Panc1 (cell line): ENCODE data around the gene TPRA1.

Source experiments
- CTCF ChIP-seq: fragments of 450-650 bp; IDR thresholded peaks from 2 replicates; pipeline ENCODE4 v1.5.1; 2017; ENCODE audit warnings: mild to moderate bottlenecking
- POLR2AphosphoS5 ChIP-seq: IDR thresholded peaks from 2 replicates; pipeline ENCODE4 v1.6.1; 2012; ENCODE audit warnings: mild to moderate bottlenecking, low read depth, low read length, moderate library complexity
- REST ChIP-seq, 2 experiments: IDR thresholded peaks; 2 replicates each; pipeline ENCODE4 v1.6.1; 2011 to 2012; ENCODE audit warnings: low read depth in 2 of 2, control low read depth in 1 of 2, low read length in 1 of 2, mild to moderate bottlenecking in 1 of 2, moderate library complexity in 1 of 2; ENCODE audit not compliant: insufficient read depth in 1 of 2
- SIN3A ChIP-seq: IDR thresholded peaks from 2 replicates; pipeline ENCODE4 v1.6.1; 2012; ENCODE audit warnings: low read depth, mild to moderate bottlenecking, low read length, moderate library complexity, borderline replicate concordance; ENCODE audit not compliant: insufficient read depth

- TF ChIP-seq REST (IDR thresholded peaks at IDR 0.05; ENCODE audit: insufficient read depth in 1 of 2, low read depth in 2 of 2, low read length in 1 of 2) (no peak), SIN3A (no peak), CTCF (no peak), POLR2AphosphoS5 (no peak)
These were observed 47.4 kb upstream of the TPRA1 start for GRCh38 chr3:127637971-127638370.
